ENCODE data around the gene VAMP5. TPM values are rescaled to one million over a fixed set of nuclear protein-coding genes. Genes with fewer than 3 reads are reported as not detected.
A peak's percentile ranks its signal among the peaks of the same experiment; 100 is the strongest.

VAMP5 gene
- total and polyA plus RNA-seq, 4 donors: 9.7 to 74.6 (median 40.2) TPM

DNA sequence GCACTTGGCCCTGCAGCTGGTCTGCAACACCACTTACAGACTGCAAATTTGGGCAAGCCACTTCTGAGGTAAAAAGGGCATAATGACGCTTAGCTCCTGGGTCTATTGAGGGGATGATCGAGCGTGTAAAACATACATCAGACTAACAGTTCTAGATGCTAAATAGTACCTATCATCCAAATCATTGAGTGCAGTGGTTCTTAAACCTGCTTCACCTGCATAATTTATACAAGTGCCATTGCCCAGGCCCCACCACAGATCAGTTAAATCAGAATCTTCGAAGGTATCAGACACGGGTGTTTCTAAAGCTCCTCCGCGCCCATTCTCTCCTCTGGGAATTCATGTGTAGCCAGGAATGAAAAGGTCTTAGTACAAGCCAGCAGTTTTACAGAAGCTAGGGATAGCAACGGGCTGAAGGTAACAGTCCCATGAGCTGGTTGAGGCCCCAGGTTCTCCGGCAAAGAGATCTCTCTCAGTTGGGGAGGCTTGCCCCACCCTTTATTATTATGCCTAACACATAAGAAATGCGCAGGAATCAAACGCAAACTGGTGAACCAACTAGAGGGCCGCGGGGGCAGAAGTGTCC, 10.6 kb downstream of the VAMP5 start:
- TF ChIP-seq, protein P1, sequence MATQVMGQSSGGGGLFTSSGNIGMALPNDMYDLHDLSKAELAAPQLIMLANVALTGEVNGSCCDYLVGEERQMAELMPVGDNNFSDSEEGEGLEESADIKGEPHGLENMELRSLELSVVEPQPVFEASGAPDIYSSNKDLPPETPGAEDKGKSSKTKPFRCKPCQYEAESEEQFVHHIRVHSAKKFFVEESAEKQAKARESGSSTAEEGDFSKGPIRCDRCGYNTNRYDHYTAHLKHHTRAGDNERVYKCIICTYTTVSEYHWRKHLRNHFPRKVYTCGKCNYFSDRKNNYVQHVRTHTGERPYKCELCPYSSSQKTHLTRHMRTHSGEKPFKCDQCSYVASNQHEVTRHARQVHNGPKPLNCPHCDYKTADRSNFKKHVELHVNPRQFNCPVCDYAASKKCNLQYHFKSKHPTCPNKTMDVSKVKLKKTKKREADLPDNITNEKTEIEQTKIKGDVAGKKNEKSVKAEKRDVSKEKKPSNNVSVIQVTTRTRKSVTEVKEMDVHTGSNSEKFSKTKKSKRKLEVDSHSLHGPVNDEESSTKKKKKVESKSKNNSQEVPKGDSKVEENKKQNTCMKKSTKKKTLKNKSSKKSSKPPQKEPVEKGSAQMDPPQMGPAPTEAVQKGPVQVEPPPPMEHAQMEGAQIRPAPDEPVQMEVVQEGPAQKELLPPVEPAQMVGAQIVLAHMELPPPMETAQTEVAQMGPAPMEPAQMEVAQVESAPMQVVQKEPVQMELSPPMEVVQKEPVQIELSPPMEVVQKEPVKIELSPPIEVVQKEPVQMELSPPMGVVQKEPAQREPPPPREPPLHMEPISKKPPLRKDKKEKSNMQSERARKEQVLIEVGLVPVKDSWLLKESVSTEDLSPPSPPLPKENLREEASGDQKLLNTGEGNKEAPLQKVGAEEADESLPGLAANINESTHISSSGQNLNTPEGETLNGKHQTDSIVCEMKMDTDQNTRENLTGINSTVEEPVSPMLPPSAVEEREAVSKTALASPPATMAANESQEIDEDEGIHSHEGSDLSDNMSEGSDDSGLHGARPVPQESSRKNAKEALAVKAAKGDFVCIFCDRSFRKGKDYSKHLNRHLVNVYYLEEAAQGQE (IDR thresholded peaks at IDR 0.05): no peak
- TF ChIP-seq, protein P2, sequence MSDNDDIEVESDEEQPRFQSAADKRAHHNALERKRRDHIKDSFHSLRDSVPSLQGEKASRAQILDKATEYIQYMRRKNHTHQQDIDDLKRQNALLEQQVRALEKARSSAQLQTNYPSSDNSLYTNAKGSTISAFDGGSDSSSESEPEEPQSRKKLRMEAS (IDR thresholded peaks at IDR 0.05): no peak
- no peak for TF ChIP-seq JUND (IDR thresholded peaks at IDR 0.05)
- no peak for TF ChIP-seq FOXA2 (IDR thresholded peaks at IDR 0.05)
- no peak for TF ChIP-seq RXRA (IDR thresholded peaks at IDR 0.05)
- TF ChIP-seq, protein P3, sequence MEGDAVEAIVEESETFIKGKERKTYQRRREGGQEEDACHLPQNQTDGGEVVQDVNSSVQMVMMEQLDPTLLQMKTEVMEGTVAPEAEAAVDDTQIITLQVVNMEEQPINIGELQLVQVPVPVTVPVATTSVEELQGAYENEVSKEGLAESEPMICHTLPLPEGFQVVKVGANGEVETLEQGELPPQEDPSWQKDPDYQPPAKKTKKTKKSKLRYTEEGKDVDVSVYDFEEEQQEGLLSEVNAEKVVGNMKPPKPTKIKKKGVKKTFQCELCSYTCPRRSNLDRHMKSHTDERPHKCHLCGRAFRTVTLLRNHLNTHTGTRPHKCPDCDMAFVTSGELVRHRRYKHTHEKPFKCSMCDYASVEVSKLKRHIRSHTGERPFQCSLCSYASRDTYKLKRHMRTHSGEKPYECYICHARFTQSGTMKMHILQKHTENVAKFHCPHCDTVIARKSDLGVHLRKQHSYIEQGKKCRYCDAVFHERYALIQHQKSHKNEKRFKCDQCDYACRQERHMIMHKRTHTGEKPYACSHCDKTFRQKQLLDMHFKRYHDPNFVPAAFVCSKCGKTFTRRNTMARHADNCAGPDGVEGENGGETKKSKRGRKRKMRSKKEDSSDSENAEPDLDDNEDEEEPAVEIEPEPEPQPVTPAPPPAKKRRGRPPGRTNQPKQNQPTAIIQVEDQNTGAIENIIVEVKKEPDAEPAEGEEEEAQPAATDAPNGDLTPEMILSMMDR (IDR thresholded peaks at IDR 0.05; ENCODE audit: low read depth, low read length, missing input control): no peak
- TF ChIP-seq, protein P4, sequence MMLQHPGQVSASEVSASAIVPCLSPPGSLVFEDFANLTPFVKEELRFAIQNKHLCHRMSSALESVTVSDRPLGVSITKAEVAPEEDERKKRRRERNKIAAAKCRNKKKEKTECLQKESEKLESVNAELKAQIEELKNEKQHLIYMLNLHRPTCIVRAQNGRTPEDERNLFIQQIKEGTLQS (IDR thresholded peaks at IDR 0.05): no peak
- TF ChIP-seq GABPA (IDR thresholded peaks at IDR 0.05 in 1 of 2, conservative IDR thresholded peaks at IDR 0.05 in 1 of 2): no peak
- TF ChIP-seq RAD21 (IDR thresholded peaks at IDR 0.05): no peak
- no peak for TF ChIP-seq NR2F2 (IDR thresholded peaks at IDR 0.05)
- TF ChIP-seq SP1 (IDR thresholded peaks at IDR 0.05): no peak
- TF ChIP-seq HNF4G (IDR thresholded peaks at IDR 0.05): no peak
- TF ChIP-seq, protein P5, sequence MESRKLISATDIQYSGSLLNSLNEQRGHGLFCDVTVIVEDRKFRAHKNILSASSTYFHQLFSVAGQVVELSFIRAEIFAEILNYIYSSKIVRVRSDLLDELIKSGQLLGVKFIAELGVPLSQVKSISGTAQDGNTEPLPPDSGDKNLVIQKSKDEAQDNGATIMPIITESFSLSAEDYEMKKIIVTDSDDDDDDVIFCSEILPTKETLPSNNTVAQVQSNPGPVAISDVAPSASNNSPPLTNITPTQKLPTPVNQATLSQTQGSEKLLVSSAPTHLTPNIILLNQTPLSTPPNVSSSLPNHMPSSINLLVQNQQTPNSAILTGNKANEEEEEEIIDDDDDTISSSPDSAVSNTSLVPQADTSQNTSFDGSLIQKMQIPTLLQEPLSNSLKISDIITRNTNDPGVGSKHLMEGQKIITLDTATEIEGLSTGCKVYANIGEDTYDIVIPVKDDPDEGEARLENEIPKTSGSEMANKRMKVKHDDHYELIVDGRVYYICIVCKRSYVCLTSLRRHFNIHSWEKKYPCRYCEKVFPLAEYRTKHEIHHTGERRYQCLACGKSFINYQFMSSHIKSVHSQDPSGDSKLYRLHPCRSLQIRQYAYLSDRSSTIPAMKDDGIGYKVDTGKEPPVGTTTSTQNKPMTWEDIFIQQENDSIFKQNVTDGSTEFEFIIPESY (IDR thresholded peaks at IDR 0.05): no peak
- no peak for TF ChIP-seq YY1 (IDR thresholded peaks at IDR 0.05)
- TF ChIP-seq EGR1 (IDR thresholded peaks at IDR 0.05; ENCODE audit: low read depth in 2 of 2): no peak
- TF ChIP-seq HNF4A (conservative IDR thresholded peaks at IDR 0.05): no peak
- peaks cover 3 to 15% (median 6%) of the 10 kb centered on the region in 4 donors for H3K36me3 ChIP-seq (ENCODE audit: control insufficient read depth in 4 of 4, insufficient read depth in 3 of 4, low read depth in 1 of 4, low read length in 3 of 4)
- no peak for DNase-seq (ENCODE audit: low spot score)
- no peaks in the 10 kb centered on the region for H3K9me3 ChIP-seq (ENCODE audit: control insufficient read depth in 4 of 4, low read length in 3 of 4)
- WGBS: 21% methylated on average over 13 of the region's 13 CpGs
- H3K4me1 ChIP-seq (ENCODE audit: control insufficient read depth in 4 of 4, insufficient read depth in 4 of 4, low read length in 3 of 4): peaks cover 14 to 57% (median 46%) of the 10 kb centered on the region in 4 donors
- H3K27ac ChIP-seq (ENCODE audit: low read depth in 1 of 2, low read length in 2 of 2): peak overlapping the region; percentile 84 to 89
- H3K27me3 ChIP-seq (ENCODE audit: control insufficient read depth in 4 of 4, insufficient read depth in 4 of 4, low read length in 3 of 4): no peaks in the 10 kb centered on the region
- peak overlapping the region; percentile 77 to 91 (median 87) for H3K4me3 ChIP-seq (ENCODE audit: low read depth in 1 of 3, low read length in 3 of 3)
- peak overlapping the region; percentile 60 to 78 for H3K9ac ChIP-seq (ENCODE audit: low read depth in 1 of 2, low read length in 2 of 2)
